Liver (tissue), 3 donors: ENCODE results near the gene MAG.

Experiments used
- ATF3 ChIP-seq: IDR thresholded peaks from 2 replicates; pipeline ENCODE4 v1.6.1; 2016; ENCODE audit warnings: antibody characterized with exemption
- CTCF ChIP-seq: fragments of 150-350 bp; IDR thresholded peaks from 2 replicates; pipeline ENCODE4 v1.5.1; 2017; ENCODE audit warnings: improper control_type of control experiment, low read depth, low read length; ENCODE audit not compliant: missing input control
- HNF4A ChIP-seq, 2 donors: conservative IDR thresholded peaks; 2 replicates each; pipeline ENCODE4 v1.6.1; 2016; ENCODE audit warnings: antibody characterized with exemption in 2 of 2, mild to moderate bottlenecking in 2 of 2
- MAX ChIP-seq: IDR thresholded peaks from 2 replicates; pipeline ENCODE4 v1.6.1; 2016; ENCODE audit warnings: antibody characterized with exemption
- NR2F2 ChIP-seq: IDR thresholded peaks from 2 replicates; pipeline ENCODE4 v1.6.1; 2016; ENCODE audit warnings: antibody characterized with exemption
- donor health status: healthy.
- donor health status: healthy.

GRCh38 chr19:35342430-35342829 is 50.5 kb downstream of the MAG start:
- TF ChIP-seq CTCF (no peak), ATF3 (no peak), NR2F2 (no peak), HNF4A (conservative IDR thresholded peaks at IDR 0.05) (no peak), MAX (no peak)
